NT2/D1 (cell line): Measurements from ENCODE around the gene WIF1.

Experiments
- DNase-seq: peaks from one replicate; pipeline ENCODE4 v3.0.0-alpha.2; 2011; ENCODE audit warnings: low read depth, low spot score
- H3K27me3 ChIP-seq: 2 replicates; pipeline ENCODE4 v1.6.0; 2011; ENCODE audit warnings: mild to moderate bottlenecking; ENCODE audit not compliant: insufficient read length, insufficient read depth
- H3K36me3 ChIP-seq: 2 replicates; pipeline ENCODE4 v1.6.1; 2011; ENCODE audit warnings: mild to moderate bottlenecking, low read length, mixed read lengths; ENCODE audit not compliant: insufficient read depth, insufficient read length
- H3K4me1 ChIP-seq: 2 replicates; pipeline ENCODE4 v1.5.1; 2011; ENCODE audit not compliant: insufficient read depth, insufficient read length
- H3K4me3 ChIP-seq: 2 replicates; pipeline ENCODE4 v1.5.1; 2011; ENCODE audit warnings: low read depth; ENCODE audit not compliant: insufficient read length
- H3K9ac ChIP-seq: 2 replicates; pipeline ENCODE4 v1.6.0; 2011; ENCODE audit warnings: low read depth; ENCODE audit not compliant: insufficient read length
- H3K9me3 ChIP-seq: 2 replicates; pipeline ENCODE4 v1.5.1; 2011; ENCODE audit warnings: mild to moderate bottlenecking, low read length; ENCODE audit not compliant: insufficient read depth
- SUZ12 ChIP-seq: IDR thresholded peaks from 2 replicates; pipeline ENCODE4 v1.6.1; 2011; ENCODE audit not compliant: insufficient read length, insufficient read depth; ENCODE audit errors: extremely low read depth
- YY1 ChIP-seq: IDR thresholded peaks from 2 replicates; pipeline ENCODE4 v1.6.1; 2011; ENCODE audit not compliant: insufficient read length, insufficient read depth
- ZNF274 ChIP-seq: IDR thresholded peaks from 2 replicates; pipeline ENCODE4 v1.6.1; 2011; ENCODE audit warnings: mild to moderate bottlenecking, low read depth, low read length

WIF1 gene

DNA sequence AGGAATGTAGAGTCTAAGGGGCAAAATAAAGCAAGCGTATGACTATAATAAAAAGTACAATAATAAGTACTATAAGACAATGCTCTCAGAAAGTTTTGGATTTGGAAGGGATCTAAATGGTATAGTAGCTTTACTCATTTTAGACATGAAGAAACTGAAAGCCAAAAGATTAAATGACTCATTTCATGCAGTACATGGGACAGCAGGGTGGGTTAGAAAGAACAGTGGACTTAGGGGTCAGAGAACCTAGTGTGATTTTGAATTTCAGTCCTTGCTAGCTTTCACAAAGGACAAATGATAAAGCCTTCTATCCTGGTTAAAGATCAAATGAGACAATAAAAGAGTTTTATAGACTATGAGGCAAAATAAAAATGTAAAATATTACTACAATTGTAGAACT lies 41.5 kb upstream of the WIF1 start:
- no peak for DNase-seq
- H3K36me3 ChIP-seq, result no peaks in the 10 kb centered on the region
- H3K27me3 ChIP-seq, result no peaks in the 10 kb centered on the region
- H3K4me3 ChIP-seq, result no peak overlapping the region
- no peaks in the 10 kb centered on the region for H3K9me3 ChIP-seq
- TF ChIP-seq YY1, result no peak
- no peak for TF ChIP-seq SUZ12
- TF ChIP-seq ZNF274, result no peak
- H3K9ac ChIP-seq, result no peak overlapping the region
- no peaks in the 10 kb centered on the region for H3K4me1 ChIP-seq

DNA sequence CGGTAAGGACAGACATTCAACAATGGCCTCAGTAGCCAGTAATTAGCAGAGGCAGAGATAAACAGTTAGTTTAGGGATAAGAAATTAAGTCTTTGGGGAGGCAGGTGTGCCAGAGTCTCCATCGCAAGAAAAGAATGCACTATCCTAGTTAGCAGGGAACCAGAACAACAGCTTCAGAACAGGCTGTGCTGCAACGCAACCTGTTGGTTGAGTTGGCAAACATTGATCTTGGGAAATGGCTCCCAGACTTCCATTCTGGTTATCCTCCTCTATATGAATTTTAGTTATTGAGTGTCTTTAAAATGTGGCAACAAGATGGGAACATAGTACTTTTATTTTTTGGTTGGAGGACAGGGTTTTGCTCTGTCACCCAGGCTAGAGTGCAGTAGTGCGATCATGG lies 36.0 kb upstream of the WIF1 start:
- DNase-seq, result no peak
- no peaks in the 10 kb centered on the region for H3K9me3 ChIP-seq
- TF ChIP-seq YY1, result no peak
- no peak for TF ChIP-seq SUZ12
- TF ChIP-seq ZNF274, result no peak
- H3K36me3 ChIP-seq, result no peaks in the 10 kb centered on the region
- no peak overlapping the region for H3K9ac ChIP-seq
- H3K4me1 ChIP-seq, result no peaks in the 10 kb centered on the region
- H3K27me3 ChIP-seq, result no peaks in the 10 kb centered on the region
- H3K4me3 ChIP-seq, result no peak overlapping the region

DNA sequence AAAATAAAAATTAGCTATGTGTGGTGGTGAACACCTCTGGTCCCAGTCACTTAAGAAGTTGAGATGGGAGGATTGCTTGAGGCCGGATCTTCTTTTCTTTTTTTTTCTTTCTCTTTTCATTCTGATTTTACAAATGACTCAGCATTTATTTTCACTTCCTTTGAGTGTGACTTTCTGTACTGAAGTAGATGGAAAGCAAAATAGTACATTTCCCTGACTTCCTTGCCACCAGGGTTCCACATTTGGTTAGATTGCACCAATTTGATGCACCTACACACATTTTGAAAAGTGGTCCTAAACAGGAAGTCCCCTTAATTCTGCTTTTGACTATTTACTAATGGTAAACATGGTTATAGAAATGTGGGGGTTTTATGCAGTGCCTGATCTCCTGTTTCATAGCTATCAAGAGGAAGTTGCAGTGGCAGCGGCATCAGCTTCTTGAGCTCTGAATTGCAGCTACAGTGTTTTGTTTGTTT lies 35.3 kb upstream of the WIF1 start:
- Histone ChIP-seq H3K9ac (no peak overlapping the region), H3K9me3 (no peaks in the 10 kb centered on the region), H3K36me3 (no peaks in the 10 kb centered on the region), H3K4me1 (no peaks in the 10 kb centered on the region), H3K4me3 (no peak overlapping the region), H3K27me3 (no peaks in the 10 kb centered on the region)
- TF ChIP-seq SUZ12 (no peak), ZNF274 (no peak), YY1 (no peak)
- DNase-seq, result no peak

DNA sequence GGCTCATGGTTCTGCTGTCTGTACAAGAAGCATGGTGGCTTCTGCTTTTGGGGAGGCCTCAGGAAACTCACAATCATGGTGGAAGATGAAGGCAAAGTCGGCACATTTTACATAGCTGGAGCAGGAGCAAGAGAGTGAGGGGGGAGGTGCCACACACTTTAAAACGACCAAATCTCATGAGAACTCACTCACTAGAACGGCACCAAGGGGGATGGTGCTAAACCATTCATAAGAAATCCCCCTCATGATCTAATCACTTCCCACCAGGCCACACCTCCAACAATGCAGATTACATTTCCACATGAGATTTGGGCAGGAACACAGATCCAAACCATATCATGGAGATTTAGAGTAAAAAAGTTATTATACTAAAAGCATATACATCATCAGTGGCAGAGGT lies 34.7 kb upstream of the WIF1 start:
- TF ChIP-seq YY1 (no peak), ZNF274 (no peak), SUZ12 (no peak)
- no peak for DNase-seq
- Histone ChIP-seq H3K36me3 (no peaks in the 10 kb centered on the region), H3K9ac (no peak overlapping the region), H3K27me3 (no peaks in the 10 kb centered on the region), H3K9me3 (no peaks in the 10 kb centered on the region), H3K4me1 (no peaks in the 10 kb centered on the region), H3K4me3 (no peak overlapping the region)

DNA sequence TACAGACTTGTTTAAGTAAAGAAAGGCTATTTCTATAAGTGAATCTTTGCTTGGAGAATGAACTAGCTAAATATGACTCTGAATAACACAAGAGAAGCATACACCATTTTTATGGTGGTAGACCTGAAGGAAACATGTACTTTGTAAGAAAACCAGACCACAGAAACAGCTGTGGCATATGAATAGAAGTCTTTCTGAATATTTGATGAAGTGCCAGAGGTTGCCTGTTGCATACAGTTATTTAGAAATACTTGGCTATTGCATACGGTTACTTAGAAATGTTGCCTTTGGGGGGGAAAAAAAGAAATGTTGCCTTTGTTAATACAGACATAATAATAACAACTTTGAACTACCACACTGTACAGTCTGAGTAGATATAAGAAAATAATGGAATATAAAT lies 31.5 kb upstream of the WIF1 start:
- no peak overlapping the region for H3K4me3 ChIP-seq
- TF ChIP-seq SUZ12, result no peak

DNA sequence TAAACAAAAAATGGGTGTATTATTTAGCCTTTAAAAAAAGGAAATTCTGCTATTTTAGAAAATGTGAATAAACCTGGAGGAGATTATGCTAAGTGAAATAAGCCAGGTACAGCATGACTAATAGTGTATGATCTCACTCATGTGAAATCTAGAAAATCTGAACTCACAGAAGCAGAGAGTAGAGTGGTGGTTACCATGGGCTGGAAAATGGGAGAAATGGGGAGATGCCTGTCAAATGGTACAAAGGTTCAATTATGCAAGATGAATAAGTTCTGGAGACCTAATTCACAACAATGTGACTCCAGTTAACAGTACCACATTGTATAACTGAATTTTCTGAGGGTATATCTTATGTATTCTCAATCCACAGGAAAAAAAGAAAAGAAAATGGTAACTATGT lies 30.9 kb upstream of the WIF1 start:
- H3K36me3 ChIP-seq, result no peaks in the 10 kb centered on the region
- no peak overlapping the region for H3K4me3 ChIP-seq
- H3K9me3 ChIP-seq, result no peaks in the 10 kb centered on the region
- no peak overlapping the region for H3K9ac ChIP-seq
- H3K27me3 ChIP-seq, result no peaks in the 10 kb centered on the region
- H3K4me1 ChIP-seq, result no peaks in the 10 kb centered on the region
- DNase-seq, result no peak
- TF ChIP-seq ZNF274 (no peak), SUZ12 (no peak), YY1 (no peak)

More for the DNA sequence above, 31.5 kb upstream of the WIF1 start:
- no peak overlapping the region for H3K9ac ChIP-seq
- H3K9me3 ChIP-seq, result no peaks in the 10 kb centered on the region
- no peaks in the 10 kb centered on the region for H3K27me3 ChIP-seq
- DNase-seq, result no peak
- H3K36me3 ChIP-seq, result no peaks in the 10 kb centered on the region
- no peaks in the 10 kb centered on the region for H3K4me1 ChIP-seq

DNA sequence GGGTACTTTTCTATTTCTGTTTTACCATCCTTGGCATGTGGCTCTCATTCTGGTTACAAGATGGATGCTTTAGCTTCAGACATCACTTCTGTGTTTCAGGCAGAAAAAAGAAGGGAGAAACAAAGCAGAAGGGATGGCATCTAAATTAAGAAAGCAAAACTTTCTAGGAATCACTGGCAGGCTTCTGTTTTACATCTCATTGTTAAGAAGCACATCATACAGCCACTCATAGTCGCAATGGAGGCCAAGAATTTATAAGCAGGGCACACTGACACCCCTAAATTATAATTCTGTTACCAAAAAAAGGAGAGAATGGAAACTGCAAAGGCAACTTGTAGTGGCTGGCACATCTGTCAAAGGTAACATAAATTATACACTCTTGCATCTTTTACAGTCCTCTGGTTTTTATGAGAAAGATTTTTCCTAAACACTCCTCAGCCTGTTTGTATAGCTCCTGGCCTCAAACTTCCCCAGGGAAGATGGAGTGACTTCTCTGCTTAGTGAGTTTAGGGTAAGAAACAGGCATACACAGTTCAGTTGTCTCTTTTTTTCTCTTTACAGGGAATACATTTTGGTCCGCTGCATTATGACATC lies 26.3 kb upstream of the WIF1 start:
- Histone ChIP-seq H3K27me3 (no peaks in the 10 kb centered on the region), H3K36me3 (no peaks in the 10 kb centered on the region), H3K4me3 (no peak overlapping the region), H3K4me1 (no peaks in the 10 kb centered on the region), H3K9ac (no peak overlapping the region), H3K9me3 (no peaks in the 10 kb centered on the region)
- DNase-seq, result no peak
- TF ChIP-seq YY1 (no peak), SUZ12 (no peak), ZNF274 (no peak)
